HEK293 (cell line): Measurements from ENCODE around the gene MARCHF9.
A peak's percentile ranks its signal among the peaks of the same experiment; 100 is the strongest.

ENCODE experiments used
- CTCF ChIA-PET: fragments of 350-600 bp; formaldehyde crosslinking; extraction: SDS; loops from one replicate; lab custom pipeline; 2021; ENCODE audit warnings: antibody characterized with exemption; lab: Yijun Ruan, JAX
- POLR2A ChIA-PET: fragments of 300-600 bp; formaldehyde crosslinking; extraction: SDS; loops from one replicate; lab custom pipeline; 2020; ENCODE audit warnings: antibody characterized with exemption, inconsistent platforms; lab: Yijun Ruan, JAX
- H3K27ac ChIP-seq: fragments of 200-500 bp; sonication (Bioruptor generic); 2 replicates; pipeline ENCODE4 v1.5.1; 2014; ENCODE audit warnings: low read depth, low read length, control low read depth, inconsistent platforms; ENCODE audit errors: extremely low read depth
- H3K36me3 ChIP-seq, 2 experiments: fragments of 200-500 bp in 1 of 2; sonication (Bioruptor generic) in 1 of 2; 1 replicate in 1 of 2; 2 replicates in 1 of 2; pipeline ENCODE4 v1.5.1; 2014 to 2017; ENCODE audit warnings: inconsistent platforms in 2 of 2, low read length in 2 of 2; ENCODE audit not compliant: control insufficient read depth in 2 of 2, insufficient read depth in 1 of 2
- H3K4me1 ChIP-seq: fragments of 200-500 bp; sonication (Bioruptor generic); 2 replicates; pipeline ENCODE4 v1.5.1; 2014; ENCODE audit warnings: mild to moderate bottlenecking, low read length, inconsistent platforms; ENCODE audit not compliant: control insufficient read depth, insufficient read depth
- H3K4me3 ChIP-seq: 2 replicates; pipeline ENCODE4 v1.5.1; 2011; ENCODE audit warnings: low read depth, mild to moderate bottlenecking, control low read depth, low read length, moderate library complexity
- H3K9me3 ChIP-seq: fragments of 200-500 bp; sonication (Bioruptor generic); 2 replicates; pipeline ENCODE4 v1.5.1; 2014; ENCODE audit warnings: low read depth, low read length, inconsistent platforms; ENCODE audit not compliant: control insufficient read depth, insufficient read depth
- GLIS1 ChIP-seq: fragments of 450-650 bp; formaldehyde crosslinking; IDR thresholded peaks from 2 replicates; pipeline ENCODE4 v1.5.1; 2016; ENCODE audit warnings: missing biosample characterization, missing genetic modification characterization
- GLIS2 ChIP-seq: fragments of 450-650 bp; formaldehyde crosslinking; IDR thresholded peaks from 2 replicates; pipeline ENCODE4 v1.5.1; 2016; ENCODE audit warnings: missing biosample characterization, missing genetic modification characterization
- KLF9 ChIP-seq: fragments of 450-650 bp; formaldehyde crosslinking; IDR thresholded peaks from 2 replicates; pipeline ENCODE4 v1.5.1; 2016; ENCODE audit warnings: missing biosample characterization, missing genetic modification characterization, low read depth
- MZF1 ChIP-seq: fragments of 450-650 bp; formaldehyde crosslinking; IDR thresholded peaks from 2 replicates; pipeline ENCODE4 v1.5.1; 2017; ENCODE audit warnings: missing biosample characterization, missing genetic modification characterization, borderline replicate concordance
- PRDM1 ChIP-seq: fragments of 450-650 bp; formaldehyde crosslinking; IDR thresholded peaks from 2 replicates; pipeline ENCODE4; 2016; ENCODE audit warnings: missing biosample characterization, missing genetic modification characterization
- SALL2 ChIP-seq: fragments of 450-650 bp; formaldehyde crosslinking; IDR thresholded peaks from 2 replicates; pipeline ENCODE4 v1.5.0; 2017; ENCODE audit warnings: missing biosample characterization, mild to moderate bottlenecking, missing genetic modification characterization, borderline replicate concordance
- ZEB2 ChIP-seq: fragments of 450-650 bp; formaldehyde crosslinking; IDR thresholded peaks from 2 replicates; pipeline ENCODE4 v1.5.1; 2016; ENCODE audit warnings: missing biosample characterization, missing genetic modification characterization
- ZFP3 ChIP-seq: fragments of 450-650 bp; formaldehyde crosslinking; IDR thresholded peaks from 2 replicates; pipeline ENCODE4 v1.5.1; 2016; ENCODE audit warnings: low read depth, missing biosample characterization, missing genetic modification characterization
- ZIC2 ChIP-seq: fragments of 450-650 bp; formaldehyde crosslinking; IDR thresholded peaks from 2 replicates; pipeline ENCODE4 v1.5.1; 2016; ENCODE audit warnings: missing biosample characterization, missing genetic modification characterization
- ZNF132 ChIP-seq: fragments of 450-650 bp; formaldehyde crosslinking; IDR thresholded peaks from 2 replicates; pipeline ENCODE4 v1.5.1; 2017; ENCODE audit warnings: missing biosample characterization, missing genetic modification characterization, borderline replicate concordance
- ZNF311 ChIP-seq: fragments of 450-650 bp; formaldehyde crosslinking; IDR thresholded peaks from 2 replicates; pipeline ENCODE4 v1.5.1; 2017; ENCODE audit warnings: missing biosample characterization, missing genetic modification characterization, borderline replicate concordance
- ZNF350 ChIP-seq: fragments of 450-650 bp; formaldehyde crosslinking; IDR thresholded peaks from 2 replicates; pipeline ENCODE4 v1.5.0; 2017; ENCODE audit warnings: missing biosample characterization, mild to moderate bottlenecking, missing genetic modification characterization
- ZNF423 ChIP-seq: fragments of 450-650 bp; formaldehyde crosslinking; IDR thresholded peaks from 2 replicates; pipeline ENCODE4 v1.5.1; 2016; ENCODE audit warnings: missing biosample characterization, missing genetic modification characterization
- ZNF48 ChIP-seq: fragments of 450-650 bp; formaldehyde crosslinking; IDR thresholded peaks from 2 replicates; pipeline ENCODE4 v1.5.1; 2016; ENCODE audit warnings: missing biosample characterization, missing genetic modification characterization
- ZNF610 ChIP-seq: fragments of 450-650 bp; formaldehyde crosslinking; IDR thresholded peaks from 2 replicates; pipeline ENCODE4 v1.5.1; 2016; ENCODE audit warnings: missing biosample characterization, missing genetic modification characterization, borderline replicate concordance
- ZNF768 ChIP-seq: fragments of 450-650 bp; formaldehyde crosslinking; IDR thresholded peaks from 2 replicates; pipeline ENCODE4 v1.5.1; 2018; ENCODE audit warnings: missing biosample characterization, mild to moderate bottlenecking, missing genetic modification characterization
- TF ChIP-seq, protein P1 (sequence below): fragments of 450-650 bp; formaldehyde crosslinking; IDR thresholded peaks from 2 replicates; pipeline ENCODE4 v1.5.1; 2016; ENCODE audit warnings: missing biosample characterization, missing genetic modification characterization, borderline replicate concordance
- TF ChIP-seq, protein P2 (sequence below): fragments of 450-650 bp; formaldehyde crosslinking; IDR thresholded peaks from 2 replicates; pipeline ENCODE4 v1.5.1; 2017; ENCODE audit warnings: missing biosample characterization, missing genetic modification characterization
- TF ChIP-seq, protein P3 (sequence below): fragments of 450-650 bp; formaldehyde crosslinking; conservative IDR thresholded peaks from 2 replicates; pipeline ENCODE4 v1.5.1; 2016; ENCODE audit warnings: low read depth, missing biosample characterization, missing genetic modification characterization
- TF ChIP-seq, protein P4 (sequence below): fragments of 450-650 bp; formaldehyde crosslinking; IDR thresholded peaks from 2 replicates; pipeline ENCODE4 v1.5.1; 2016; ENCODE audit warnings: missing biosample characterization, missing genetic modification characterization
- TF ChIP-seq, protein P5 (sequence below): fragments of 450-650 bp; formaldehyde crosslinking; IDR thresholded peaks from 2 replicates; pipeline ENCODE4 v1.5.1; 2016; ENCODE audit warnings: missing biosample characterization, missing genetic modification characterization
- TF ChIP-seq, protein P6 (sequence below): fragments of 450-650 bp; formaldehyde crosslinking; IDR thresholded peaks from 2 replicates; pipeline ENCODE4 v1.5.1; 2016; ENCODE audit warnings: missing biosample characterization, missing genetic modification characterization

The MARCHF9 gene

DNA sequence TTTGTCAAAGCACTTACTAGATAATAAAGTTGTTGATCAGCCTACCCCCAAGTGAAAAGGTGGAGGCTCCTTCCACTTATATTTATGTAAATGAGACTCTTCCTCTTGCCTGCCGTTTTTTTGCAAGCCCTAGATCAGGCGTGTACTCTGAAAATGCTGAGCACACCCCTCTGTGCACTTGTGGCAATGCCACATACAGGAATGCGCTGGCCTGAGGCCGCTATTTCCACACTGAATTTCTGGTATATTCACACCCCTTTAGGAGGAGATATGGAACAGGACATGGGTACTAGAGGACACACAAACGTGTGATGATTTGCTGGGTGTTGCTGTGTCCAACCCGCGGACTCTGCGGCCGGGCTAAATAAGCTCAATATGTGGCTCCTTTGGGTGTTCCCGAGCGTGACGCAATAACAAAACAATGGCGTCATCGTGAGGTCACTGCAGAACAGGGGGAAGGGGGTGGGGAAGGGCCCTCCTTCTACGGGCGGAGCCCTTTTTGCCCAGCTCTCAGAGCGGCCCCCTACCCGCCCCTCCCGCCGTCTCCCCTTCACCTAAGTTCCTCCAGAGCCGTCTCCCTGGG, 10.6 kb upstream of the MARCHF9 start (continued):
- TF ChIP-seq, protein P1, sequence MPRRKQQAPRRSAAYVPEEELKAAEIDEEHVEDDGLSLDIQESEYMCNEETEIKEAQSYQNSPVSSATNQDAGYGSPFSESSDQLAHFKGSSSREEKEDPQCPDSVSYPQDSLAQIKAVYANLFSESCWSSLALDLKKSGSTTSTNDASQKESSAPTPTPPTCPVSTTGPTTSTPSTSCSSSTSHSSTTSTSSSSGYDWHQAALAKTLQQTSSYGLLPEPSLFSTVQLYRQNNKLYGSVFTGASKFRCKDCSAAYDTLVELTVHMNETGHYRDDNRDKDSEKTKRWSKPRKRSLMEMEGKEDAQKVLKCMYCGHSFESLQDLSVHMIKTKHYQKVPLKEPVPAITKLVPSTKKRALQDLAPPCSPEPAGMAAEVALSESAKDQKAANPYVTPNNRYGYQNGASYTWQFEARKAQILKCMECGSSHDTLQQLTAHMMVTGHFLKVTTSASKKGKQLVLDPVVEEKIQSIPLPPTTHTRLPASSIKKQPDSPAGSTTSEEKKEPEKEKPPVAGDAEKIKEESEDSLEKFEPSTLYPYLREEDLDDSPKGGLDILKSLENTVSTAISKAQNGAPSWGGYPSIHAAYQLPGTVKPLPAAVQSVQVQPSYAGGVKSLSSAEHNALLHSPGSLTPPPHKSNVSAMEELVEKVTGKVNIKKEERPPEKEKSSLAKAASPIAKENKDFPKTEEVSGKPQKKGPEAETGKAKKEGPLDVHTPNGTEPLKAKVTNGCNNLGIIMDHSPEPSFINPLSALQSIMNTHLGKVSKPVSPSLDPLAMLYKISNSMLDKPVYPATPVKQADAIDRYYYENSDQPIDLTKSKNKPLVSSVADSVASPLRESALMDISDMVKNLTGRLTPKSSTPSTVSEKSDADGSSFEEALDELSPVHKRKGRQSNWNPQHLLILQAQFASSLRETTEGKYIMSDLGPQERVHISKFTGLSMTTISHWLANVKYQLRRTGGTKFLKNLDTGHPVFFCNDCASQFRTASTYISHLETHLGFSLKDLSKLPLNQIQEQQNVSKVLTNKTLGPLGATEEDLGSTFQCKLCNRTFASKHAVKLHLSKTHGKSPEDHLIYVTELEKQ (tag by site-specific recombination), result 0 out of 2 replicates have a peak, but pooled peaks have one; percentile 13

DNA sequence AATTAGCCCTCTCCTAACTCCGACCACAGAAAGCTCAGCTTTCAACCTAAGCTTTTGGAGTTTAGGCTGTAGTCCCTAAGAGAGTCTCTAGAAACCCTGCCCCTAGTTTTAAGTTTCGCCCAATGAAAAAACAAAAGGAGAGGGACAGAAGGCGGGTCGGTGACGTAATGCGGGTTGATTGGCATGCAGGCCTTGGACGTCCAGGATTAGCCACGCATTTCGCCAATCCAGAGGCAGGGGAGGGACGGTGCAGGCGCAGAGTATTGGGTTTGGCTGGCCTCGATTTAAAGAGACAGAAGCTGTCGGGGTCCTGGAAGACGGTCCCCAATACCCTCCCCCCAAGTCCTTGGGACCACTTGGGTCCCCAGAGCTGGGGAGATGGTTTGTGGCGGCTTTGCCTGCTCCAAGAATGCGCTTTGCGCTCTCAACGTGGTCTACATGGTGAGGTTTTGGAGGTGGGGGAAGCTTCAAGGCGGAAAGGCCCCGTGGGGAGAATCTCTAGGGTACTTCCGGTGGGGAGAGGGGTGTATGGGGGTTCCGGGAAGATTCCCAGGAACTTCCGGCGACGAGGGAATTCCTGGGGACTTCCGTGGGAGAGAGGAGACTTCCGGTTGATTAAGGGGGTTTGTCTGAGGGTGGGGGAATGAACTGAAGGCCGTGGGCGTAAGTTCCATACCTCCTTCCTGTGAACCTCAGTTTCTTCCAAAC, 10.0 kb upstream of the MARCHF9 start, which contains the start of gene TSPAN31:
Gene TSPAN31 (plus strand): TSS at position 263 of the 708 bp plus-strand sequence. CDS start 116 bp downstream, at position 379.
- Histone ChIP-seq H3K27ac (peak within 1 kb of the TSS; percentile 80), H3K9me3 (no peaks in the 10 kb centered on the region), H3K4me1 (0 out of 2 replicates have a peak, but pooled peaks cover 2% of the 10 kb centered on the region), H3K36me3 (peaks cover 13 to 41% of the 10 kb centered on the region in 2 experiments), H3K4me3 (peak within 1 kb of the TSS; percentile 69)
- CTCF ChIA-PET, result interaction anchor here (1.0 to 2.7 kb wide), 4 partner anchors 11 to 286 kb away, joined by 3 to 22 read pairs (median 5); no protein-coding TSS in a partner anchor
- POLR2A ChIA-PET, result interaction anchor here (0.7 to 2.4 kb wide), 16 partner anchors 8 to 222 kb away, joined by 3 to 15 read pairs (median 5); partner anchors contain the start of genes CYP27B1, EEF1AKMT3, METTL1 and TSFM
- TF ChIP-seq GLIS2 (tag by site-specific recombination) (peak; percentile 83), ZNF768 (tag by site-specific recombination) (no peak), ZNF350 (tag by site-specific recombination) (no peak), ZNF610 (tag by site-specific recombination) (0 out of 2 replicates have a peak, but pooled peaks have one; percentile 19), ZNF311 (tag by site-specific recombination) (no peak), SALL2 (tag by site-specific recombination) (no peak), ZFP3 (tag by site-specific recombination) (0 out of 2 replicates have a peak, but pooled peaks have one; percentile 41), ZNF48 (no peak), GLIS1 (tag by site-specific recombination) (no peak), PRDM1 (tag by site-specific recombination) (no peak), MZF1 (tag by site-specific recombination) (no peak), ZIC2 (peak; percentile 68), ZEB2 (tag by site-specific recombination) (no peak), ZNF132 (no peak), ZNF423 (tag by site-specific recombination) (0 out of 2 replicates have a peak, but pooled peaks have one; percentile 28), KLF9 (tag by site-specific recombination) (no peak; the same call in 1 of the 2 replicates)
- TF ChIP-seq, protein P2, sequence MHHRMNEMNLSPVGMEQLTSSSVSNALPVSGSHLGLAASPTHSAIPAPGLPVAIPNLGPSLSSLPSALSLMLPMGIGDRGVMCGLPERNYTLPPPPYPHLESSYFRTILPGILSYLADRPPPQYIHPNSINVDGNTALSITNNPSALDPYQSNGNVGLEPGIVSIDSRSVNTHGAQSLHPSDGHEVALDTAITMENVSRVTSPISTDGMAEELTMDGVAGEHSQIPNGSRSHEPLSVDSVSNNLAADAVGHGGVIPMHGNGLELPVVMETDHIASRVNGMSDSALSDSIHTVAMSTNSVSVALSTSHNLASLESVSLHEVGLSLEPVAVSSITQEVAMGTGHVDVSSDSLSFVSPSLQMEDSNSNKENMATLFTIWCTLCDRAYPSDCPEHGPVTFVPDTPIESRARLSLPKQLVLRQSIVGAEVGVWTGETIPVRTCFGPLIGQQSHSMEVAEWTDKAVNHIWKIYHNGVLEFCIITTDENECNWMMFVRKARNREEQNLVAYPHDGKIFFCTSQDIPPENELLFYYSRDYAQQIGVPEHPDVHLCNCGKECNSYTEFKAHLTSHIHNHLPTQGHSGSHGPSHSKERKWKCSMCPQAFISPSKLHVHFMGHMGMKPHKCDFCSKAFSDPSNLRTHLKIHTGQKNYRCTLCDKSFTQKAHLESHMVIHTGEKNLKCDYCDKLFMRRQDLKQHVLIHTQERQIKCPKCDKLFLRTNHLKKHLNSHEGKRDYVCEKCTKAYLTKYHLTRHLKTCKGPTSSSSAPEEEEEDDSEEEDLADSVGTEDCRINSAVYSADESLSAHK (tag by site-specific recombination), result peak; percentile 71; the same call in 1 of the 2 replicates
- TF ChIP-seq, protein P3, sequence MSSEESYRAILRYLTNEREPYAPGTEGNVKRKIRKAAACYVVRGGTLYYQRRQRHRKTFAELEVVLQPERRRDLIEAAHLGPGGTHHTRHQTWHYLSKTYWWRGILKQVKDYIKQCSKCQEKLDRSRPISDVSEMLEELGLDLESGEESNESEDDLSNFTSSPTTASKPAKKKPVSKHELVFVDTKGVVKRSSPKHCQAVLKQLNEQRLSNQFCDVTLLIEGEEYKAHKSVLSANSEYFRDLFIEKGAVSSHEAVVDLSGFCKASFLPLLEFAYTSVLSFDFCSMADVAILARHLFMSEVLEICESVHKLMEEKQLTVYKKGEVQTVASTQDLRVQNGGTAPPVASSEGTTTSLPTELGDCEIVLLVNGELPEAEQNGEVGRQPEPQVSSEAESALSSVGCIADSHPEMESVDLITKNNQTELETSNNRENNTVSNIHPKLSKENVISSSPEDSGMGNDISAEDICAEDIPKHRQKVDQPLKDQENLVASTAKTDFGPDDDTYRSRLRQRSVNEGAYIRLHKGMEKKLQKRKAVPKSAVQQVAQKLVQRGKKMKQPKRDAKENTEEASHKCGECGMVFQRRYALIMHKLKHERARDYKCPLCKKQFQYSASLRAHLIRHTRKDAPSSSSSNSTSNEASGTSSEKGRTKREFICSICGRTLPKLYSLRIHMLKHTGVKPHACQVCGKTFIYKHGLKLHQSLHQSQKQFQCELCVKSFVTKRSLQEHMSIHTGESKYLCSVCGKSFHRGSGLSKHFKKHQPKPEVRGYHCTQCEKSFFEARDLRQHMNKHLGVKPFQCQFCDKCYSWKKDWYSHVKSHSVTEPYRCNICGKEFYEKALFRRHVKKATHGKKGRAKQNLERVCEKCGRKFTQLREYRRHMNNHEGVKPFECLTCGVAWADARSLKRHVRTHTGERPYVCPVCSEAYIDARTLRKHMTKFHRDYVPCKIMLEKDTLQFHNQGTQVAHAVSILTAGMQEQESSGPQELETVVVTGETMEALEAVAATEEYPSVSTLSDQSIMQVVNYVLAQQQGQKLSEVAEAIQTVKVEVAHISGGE (tag by site-specific recombination), result peak; percentile 98
- TF ChIP-seq, protein P4, sequence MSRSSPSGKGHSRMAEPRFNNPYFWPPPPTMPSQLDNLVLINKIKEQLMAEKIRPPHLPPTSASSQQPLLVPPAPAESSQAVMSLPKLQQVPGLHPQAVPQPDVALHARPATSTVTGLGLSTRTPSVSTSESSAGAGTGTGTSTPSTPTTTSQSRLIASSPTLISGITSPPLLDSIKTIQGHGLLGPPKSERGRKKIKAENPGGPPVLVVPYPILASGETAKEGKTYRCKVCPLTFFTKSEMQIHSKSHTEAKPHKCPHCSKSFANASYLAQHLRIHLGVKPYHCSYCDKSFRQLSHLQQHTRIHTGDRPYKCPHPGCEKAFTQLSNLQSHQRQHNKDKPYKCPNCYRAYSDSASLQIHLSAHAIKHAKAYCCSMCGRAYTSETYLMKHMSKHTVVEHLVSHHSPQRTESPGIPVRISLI (tag by site-specific recombination), result no peak
- TF ChIP-seq, protein P5, sequence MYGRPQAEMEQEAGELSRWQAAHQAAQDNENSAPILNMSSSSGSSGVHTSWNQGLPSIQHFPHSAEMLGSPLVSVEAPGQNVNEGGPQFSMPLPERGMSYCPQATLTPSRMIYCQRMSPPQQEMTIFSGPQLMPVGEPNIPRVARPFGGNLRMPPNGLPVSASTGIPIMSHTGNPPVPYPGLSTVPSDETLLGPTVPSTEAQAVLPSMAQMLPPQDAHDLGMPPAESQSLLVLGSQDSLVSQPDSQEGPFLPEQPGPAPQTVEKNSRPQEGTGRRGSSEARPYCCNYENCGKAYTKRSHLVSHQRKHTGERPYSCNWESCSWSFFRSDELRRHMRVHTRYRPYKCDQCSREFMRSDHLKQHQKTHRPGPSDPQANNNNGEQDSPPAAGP (tag by site-specific recombination), result 0 out of 2 replicates have a peak, but pooled peaks have one; percentile 13
- TF ChIP-seq, protein P6, sequence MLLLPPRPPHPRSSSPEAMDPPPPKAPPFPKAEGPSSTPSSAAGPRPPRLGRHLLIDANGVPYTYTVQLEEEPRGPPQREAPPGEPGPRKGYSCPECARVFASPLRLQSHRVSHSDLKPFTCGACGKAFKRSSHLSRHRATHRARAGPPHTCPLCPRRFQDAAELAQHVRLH (tag by site-specific recombination), result peak; percentile 99
